Activated T-cell treated with anti-CD3 and anti-CD28 coated beads, Interleukin-2, amount 50 U/mL, for 48 hours (primary cell): ENCODE data around the gene GPR42.

Experiments used
- DNase-seq, 2 experiments: peaks; one replicate each; pipeline ENCODE4 v3.0.0-alpha.2; 2020

GPR42 gene, protein sequence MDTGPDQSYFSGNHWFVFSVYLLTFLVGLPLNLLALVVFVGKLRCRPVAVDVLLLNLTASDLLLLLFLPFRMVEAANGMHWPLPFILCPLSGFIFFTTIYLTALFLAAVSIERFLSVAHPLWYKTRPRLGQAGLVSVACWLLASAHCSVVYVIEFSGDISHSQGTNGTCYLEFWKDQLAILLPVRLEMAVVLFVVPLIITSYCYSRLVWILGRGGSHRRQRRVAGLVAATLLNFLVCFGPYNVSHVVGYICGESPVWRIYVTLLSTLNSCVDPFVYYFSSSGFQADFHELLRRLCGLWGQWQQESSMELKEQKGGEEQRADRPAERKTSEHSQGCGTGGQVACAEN

GRCh38 chr19:35370722-35371121, at the start of gene GPR42:
TSS of gene GPR42 (plus strand) at chr19:35371068. CDS start at chr19:35371360, 292 bp downstream.
- DNase-seq, result peak in 1 of 2 experiments; percentile 8

DNA sequence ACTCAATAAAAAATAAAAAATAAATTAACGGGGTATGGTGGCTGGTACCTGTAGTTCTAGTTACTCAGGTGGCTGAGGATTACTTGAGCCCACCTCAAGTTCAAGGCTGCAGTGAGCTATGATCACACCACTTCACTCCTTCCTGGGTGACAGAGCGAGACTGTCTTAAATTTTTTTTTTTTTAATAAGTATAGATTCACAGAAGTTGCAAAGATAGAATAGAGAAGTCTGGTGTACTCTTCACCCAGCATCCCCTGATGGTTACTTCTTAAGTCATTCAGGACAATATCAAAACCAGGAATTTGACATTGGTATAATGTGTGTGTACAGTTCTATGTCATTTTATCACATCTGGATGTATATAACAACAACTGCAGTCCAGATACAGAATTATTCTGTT, 49.6 kb upstream of the GPR42 start:
- no peak for DNase-seq

DNA sequence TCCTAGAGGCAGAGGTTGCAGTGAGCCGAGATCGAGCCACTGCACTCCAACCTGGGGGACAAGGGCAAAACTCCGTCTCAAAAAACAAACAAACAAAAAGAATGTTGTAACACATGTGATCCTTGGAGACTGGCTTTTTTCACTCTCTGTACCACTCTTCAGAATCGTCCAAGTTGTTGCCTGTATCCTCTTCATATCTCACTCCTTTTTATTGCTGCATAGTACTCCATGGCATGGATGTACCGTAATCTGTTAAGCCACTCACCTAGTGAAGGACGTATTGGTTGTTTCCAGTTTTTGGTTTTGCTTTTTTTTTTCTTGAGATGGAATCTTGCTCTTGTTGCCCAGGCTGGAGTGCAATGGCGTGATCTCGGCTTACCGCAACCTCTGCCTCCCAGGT, 48.9 kb upstream of the GPR42 start:
- DNase-seq, result no peak

DNA sequence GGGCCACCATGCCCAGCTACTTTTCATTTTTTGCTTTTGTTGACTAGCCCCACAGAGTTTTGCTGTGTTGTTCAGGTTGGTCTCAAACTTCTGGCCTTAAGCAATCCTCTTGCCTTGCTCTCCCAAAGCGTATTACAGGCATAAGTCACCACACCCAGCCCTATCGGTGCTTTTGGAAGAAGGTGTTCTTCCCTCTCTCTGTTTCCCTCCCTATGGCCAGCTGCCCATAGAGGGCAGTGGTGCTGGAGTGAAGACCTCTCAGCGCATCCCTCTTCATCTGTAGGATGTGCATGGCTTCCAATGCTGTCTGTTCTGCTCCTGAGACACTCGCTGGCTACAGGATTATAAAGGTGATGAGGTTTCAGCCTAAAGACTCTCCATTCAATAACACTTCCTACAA, 43.2 kb upstream of the GPR42 start:
- DNase-seq, result no peak

GRCh38 chr19:35328851-35329285, 42.0 kb upstream of the GPR42 start, which contains the start of gene CD22:
TSS of gene CD22 (plus strand) at chr19:35329187. CDS start at chr19:35332041, 2,854 bp downstream.
- DNase-seq, result peak in 1 of 2 experiments; percentile 33

DNA sequence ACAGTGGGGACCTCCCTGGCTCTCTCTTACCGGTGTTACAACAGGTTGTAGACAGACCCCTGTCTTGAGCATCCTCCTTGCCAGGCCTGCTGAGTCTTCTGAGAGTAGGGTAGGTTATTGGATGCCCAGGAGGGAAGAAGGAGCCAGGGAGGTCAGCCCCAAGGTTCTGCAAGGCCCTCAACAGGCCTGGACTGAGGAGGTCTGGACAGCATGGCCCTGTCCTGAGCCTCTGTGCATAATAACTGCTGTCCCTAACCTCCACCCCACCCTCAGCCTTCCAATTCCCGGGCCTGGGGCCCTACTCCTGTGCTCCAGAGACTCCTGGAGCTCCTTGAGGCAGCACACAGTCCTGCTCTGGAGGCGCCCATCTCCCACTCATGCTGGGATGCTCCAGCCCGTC, 41.5 kb upstream of the GPR42 start:
- DNase-seq, result no peak

DNA sequence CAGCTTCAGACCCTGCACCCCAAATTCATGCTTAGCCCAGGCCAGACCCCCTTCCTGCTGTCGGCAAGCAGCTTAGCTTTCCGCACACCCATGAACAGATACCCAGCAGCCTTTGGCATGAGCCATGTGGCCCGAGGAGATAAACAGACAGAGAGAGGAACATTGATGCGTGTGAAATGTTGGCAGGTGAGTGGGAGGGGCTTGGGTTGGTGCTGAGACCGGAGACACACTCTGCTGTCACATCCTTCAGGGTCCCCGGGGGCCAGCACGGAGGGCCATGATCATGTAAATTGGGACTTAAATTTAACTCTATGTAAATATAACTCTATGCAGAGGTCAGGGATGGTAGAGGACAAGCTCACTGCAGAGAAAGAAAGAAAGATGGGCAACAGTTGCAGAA, 40.4 kb upstream of the GPR42 start:
- no peak for DNase-seq

GRCh38 chr19:35331551-35332214, 39.2 kb upstream of the GPR42 start:
- DNase-seq, result no peak

DNA sequence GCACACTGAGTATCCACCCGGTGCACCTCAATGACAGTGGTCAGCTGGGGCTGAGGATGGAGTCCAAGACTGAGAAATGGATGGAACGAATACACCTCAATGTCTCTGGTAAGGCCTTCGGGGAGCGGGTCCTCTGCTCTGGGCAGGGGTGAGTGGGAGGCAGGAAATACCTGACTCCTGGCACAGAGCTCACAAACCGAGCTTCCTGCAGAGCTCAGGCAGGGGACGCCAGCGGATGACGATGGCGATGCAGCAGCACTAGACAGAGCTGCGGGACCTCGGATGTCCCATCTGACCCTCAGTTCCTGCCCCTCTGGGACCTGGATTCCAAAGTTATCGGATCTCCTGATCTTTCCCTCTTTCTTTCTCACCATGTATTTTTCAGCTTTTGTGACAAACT, 38.1 kb upstream of the GPR42 start:
- DNase-seq, result peak; percentile 54 to 64

GRCh38 chr19:35334144-35334753, 36.6 kb upstream of the GPR42 start:
- DNase-seq, result no peak

- DNase-seq, result no peak
These were observed 34.5 kb upstream of the GPR42 start for GRCh38 chr19:35336166-35336955.

DNA sequence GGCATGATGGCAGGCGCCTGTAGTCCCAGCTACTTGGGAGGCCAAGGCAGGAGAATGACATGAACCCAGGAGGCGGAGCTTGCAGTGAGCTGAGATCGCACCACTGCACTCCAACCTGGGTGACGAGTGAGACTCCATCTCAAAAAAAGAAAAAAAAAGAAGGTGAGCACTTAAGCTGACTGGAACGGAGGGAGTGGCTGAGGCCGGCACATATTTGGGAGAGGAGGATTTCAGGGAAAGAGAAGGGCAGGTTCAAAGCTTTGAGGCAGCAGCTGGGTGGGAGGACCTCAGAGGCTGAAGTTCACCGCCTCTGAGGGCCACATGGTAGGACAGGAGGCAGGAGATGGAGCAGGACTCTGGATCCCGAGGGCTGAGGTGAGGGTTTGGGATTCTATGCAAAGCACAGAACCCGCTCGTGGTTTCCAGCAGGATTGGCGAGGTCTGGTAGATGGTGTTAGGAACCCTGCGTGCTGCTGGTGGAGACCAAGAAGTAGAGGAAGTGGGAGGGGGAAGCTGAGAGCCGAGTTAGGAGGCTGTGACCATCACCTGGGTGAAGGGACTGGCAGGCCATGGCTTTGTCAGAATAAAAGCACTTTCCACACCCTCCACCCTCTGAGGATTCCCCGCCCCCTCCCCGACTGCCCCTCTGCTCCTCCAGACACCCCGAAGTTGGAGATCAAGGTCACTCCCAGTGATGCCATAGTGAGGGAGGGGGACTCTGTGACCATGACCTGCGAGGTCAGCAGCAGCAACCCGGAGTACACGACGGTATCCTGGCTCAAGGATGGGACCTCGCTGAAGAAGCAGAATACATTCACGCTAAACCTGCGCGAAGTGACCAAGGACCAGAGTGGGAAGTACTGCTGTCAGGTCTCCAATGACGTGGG, 33.5 kb upstream of the GPR42 start:
- no peak for DNase-seq

DNA sequence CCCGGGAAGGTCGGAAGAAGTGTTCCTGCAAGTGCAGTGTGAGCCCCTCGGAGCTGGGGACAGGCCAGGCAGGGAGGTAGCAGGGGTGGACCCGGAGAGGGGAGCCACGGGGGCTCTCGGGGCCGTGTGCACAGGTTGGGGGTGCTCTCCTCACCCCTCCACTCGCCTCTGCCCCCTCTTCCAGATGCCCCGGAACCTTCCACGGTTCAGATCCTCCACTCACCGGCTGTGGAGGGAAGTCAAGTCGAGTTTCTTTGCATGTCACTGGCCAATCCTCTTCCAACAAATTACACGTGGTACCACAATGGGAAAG, 32.9 kb upstream of the GPR42 start:
- no peak for DNase-seq

DNA sequence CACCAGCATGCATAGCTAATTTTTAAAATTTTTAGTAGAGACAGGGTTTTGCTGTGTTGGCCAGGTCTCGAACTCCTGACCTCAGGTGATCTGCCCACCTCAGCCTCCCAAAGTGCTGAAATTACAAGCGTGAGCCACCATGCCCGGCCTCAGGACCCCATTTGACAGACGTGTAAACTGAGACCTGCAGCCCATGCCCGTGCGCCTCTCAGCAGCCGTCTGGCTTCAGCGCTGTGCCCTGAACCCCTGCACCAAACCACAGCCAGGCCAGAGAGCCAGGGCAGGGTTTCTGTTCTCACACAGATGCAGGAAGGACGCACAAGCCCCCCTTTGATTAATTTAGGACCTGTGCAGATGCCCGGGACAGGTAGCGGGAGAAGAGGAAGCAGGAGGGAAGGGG, 30.4 kb upstream of the GPR42 start:
- no peak for DNase-seq

DNA sequence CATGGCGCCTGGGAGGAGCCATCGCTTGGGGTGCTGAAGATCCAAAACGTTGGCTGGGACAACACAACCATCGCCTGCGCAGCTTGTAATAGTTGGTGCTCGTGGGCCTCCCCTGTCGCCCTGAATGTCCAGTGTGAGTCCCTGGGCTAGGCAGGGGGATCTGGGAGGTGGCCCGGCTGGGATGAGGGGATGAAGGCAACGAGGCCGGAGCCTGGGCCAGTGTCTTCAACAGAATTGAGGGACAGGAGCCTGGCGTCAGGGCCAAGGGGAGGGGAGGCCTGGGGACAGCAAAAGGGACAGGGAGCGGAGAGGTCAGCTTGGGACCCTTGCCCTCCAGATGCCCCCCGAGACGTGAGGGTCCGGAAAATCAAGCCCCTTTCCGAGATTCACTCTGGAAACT, 29.9 kb upstream of the GPR42 start:
- DNase-seq, result no peak

GRCh38 chr19:35341565-35342225, 29.2 kb upstream of the GPR42 start:
- no peak for DNase-seq

DNA sequence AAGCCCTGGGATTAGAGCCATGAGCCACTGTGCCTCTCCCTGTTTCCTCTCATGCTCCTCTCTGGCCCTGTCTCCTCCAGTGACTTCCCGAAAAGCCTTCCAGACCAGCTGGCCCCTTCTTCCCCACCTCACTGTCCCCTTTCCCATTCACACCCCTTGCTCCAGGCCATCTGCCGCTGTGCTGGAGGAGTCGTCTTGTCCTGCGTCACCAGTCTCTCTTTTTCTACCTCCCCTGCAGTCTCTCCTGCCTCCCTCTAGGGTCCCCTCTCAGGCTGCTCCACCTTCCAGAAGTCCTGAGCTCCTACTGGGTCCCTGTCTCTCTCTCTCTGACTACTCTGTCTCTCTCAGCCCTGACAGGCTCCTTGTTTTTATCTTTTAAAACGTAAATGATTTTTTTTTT, 28.4 kb upstream of the GPR42 start:
- no peak for DNase-seq

DNA sequence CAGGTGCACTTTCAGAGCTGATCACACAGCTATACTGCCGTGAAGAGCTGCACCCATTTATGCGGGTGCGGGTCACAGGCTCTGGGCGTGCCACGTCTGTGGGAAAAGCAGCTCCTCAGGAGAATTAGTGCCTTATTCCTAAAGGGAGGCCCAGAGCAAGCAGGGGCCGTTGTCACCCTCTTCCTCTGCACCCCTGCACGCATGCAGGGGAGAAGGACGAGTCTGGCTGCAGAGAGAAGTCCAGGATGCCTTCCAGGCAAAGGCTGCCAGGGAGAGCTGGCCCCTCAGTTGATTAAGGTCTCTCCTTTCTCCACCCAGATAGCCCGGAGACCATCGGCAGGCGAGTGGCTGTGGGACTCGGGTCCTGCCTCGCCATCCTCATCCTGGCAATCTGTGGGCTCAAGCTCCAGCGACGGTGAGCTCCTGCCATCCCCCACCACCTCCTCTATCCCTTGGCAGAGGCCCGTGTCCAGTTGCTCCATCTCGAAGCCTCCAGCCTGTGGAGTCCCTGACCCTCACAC, 26.3 kb upstream of the GPR42 start:
- peak in 1 of 2 experiments; percentile 15 for DNase-seq

GRCh38 chr19:35345671-35346111, 25.2 kb upstream of the GPR42 start:
- no peak for DNase-seq

GRCh38 chr19:35346193-35347052, 24.4 kb upstream of the GPR42 start:
- DNase-seq, result peak; percentile 81 to 84
